T47D (cell line): ENCODE data around the gene GAK.

Experiments
- DNase-seq, 2 experiments: peaks; one replicate each; pipeline versions ENCODE4 v3.0.0 to v3.0.0-alpha.2; 2011 to 2012; ENCODE audit warnings: low read depth in 1 of 2, low spot score in 1 of 2
- JUND ChIP-seq: IDR thresholded peaks from 2 replicates; pipeline ENCODE4 v1.6.1; 2012; ENCODE audit warnings: low read depth
- in situ Hi-C: cut with HindIII; loops from 2 replicates; pipeline ENCODE4 v1.10.0; 2016; ENCODE audit warnings: low sequenced_read_pairs, low pct_unique_long_range_greater_than_20kb

Gene GAK

DNA sequence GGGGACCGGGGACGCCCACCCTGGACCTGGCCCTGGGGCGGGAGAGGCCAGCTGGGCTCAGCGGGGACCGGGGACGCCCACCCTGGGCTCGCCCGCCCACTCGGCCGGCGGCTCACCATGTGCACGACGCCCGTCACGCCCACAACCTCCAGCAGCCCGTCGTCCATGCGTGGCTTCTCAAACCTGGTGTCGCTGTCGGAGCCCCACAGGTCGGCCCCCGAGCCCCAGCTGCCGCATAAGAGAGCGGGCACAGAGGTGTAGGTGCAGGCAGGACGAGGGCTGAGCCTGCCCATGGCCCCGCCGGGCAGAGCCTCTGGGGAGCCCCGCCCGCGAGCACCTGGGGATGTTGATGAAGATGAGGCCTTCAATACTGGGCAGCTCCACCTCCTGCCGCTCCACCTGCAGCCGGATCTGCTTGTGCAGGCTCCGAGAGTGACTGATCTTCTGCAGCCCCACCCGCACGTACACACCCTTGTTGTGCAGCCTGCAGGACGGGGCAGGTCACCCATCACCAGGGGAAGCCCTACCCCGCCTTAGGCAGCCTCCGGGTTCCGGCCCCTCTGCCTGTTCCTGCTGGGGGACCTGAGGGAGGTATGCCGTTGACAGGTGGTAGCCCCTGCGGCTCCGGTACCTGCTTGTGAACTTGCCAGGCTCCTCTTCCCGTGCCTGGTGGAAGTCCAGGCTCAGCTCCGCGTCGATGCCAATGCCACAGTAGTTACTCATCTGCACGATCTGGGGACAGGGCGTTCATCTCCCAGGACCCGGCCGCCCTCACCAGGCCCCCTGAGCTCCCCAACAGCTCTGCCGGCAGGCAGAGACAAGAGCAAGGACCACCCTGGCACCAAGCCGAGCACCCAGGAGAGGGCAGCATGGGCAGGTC is 29.5 kb upstream of the GAK start:
- in situ Hi-C loops = no loop called here
- no peak for TF ChIP-seq JUND
- no peak for DNase-seq

DNA sequence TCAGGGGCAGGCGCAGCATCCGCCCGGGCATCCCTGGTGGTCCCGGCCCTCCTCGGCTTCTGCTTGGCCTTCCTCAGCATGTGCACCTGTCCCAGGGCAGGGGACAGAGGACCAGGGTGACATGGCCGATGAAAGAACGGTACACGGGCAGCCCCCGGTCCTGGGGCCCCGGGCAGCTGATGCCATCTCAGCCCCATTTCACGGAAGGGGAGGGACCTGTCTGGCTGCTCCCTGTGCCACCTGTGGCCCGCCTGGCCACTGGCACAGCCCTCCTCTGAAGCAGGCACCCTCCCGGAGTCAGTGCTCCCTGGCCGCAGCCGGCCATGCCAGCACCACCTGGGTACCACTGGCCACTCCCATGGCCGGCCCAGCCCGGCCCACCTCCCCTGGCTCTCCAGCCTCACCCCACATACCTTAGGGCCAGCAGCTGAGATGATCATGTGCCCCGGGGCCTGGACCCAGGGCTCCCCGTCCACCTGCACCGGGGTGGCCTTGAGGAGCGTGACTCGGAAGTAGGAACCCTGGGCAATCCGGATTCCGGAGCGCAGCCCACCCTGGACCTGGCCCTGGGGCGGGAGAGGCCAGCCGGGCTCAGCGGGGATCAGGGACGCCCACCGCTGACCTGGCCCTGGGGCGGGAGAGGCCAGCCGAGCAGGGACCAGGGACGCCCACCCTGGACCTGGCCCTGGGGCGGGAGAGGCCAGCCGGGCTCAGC is 28.7 kb upstream of the GAK start:
- TF ChIP-seq JUND = no peak
- in situ Hi-C loops = no loop called here
- no peak for DNase-seq

DNA sequence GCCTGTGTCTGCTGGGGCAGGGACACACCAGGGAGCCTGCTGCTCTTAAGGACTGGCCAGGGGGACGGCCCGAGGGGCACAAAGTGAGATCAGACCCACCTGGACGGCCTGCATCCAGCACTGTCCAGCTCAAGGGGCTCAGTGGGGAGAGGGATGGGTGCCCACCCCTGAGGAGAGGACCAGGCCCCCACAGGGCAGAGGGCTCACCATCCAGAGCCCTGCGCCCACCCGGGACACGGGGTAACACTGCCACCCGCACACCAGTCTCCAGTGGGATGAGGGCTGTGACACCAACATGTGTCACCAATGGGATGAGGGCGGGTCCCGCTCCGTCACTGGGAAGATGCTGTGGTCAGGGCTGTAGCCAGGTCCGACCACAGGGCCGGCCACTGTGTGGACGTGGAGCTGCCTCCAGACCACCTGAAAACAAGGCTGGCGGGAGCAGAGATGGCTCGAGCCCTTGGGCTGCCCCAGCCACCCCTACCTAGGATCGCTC is 28.1 kb upstream of the GAK start:
- no peak for DNase-seq
- in situ Hi-C loops = no loop called here

DNA sequence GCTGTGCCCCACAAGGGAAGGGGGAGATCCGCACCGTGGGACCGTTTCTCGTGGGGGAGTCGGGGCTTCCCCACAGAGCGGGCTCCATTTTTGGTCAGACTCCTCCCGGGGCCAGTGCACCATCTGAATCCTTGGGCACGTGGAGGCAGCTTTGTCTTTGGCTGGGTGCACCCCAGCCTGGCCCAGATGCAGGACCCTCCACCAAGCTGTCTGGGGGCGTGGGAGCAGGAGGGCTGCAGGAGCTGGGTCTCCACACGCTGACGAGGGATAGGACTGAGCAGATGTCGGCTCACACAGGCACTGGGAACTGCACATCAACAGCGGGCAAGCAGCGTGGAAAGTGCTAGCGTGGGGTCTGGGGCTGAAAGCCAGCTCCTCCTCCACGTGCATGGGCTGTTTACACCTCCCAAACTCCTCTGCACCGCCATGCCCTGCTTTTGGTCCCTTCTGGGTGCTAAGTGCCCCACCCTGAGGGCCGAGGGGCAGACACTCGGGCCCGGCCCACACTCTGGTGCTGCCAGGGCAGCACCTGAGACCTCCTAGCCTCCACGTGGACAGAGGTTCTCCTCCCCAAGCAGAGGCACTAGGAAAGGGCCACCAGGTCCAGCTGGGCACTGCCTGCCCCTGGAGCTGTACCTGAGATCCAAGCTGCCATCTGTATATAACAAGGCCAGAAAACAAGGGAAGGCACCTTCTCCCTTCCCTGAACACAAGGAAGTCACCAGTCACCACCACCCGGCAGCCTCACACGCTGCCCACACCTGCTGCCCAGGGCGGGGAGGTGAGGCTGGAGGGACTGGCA is 27.4 kb upstream of the GAK start:
- in situ Hi-C loops = no loop called here
- TF ChIP-seq JUND = no peak

More for the DNA sequence above, 28.1 kb upstream of the GAK start:
- TF ChIP-seq JUND = no peak

DNA sequence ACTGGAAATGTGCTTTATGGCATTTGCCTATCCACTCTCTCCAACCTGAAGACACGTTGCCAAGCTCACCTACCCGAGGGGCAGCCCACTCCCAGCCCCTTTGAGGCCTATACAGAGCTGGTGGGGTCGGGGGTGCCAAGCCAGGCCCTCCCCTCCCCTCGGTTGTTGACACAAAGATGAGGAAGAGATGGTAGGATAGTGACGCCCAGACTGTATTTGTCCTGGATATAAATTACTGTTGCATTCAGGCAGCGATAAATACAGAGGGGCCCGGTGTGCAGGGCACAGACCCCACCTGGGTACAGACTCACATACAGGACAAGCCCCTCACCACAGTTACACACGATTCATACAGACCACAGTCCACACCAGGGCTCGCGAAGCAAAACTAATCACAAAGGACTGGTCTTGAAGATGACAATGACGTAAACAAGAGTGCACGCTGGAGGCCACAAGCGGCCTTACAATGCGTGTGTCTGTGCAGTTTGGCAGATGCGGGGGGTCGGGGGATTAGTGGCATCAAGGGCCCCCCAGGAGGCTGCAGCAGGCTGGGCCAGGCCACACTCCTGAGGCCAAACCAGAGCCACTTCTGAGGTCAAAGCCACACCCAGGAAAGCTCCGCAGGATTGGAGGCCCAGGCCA is 26.7 kb upstream of the GAK start:
- in situ Hi-C loops = no loop called here
- DNase-seq = no peak
- no peak for TF ChIP-seq JUND

More for the DNA sequence above, 27.4 kb upstream of the GAK start:
- DNase-seq = no peak

DNA sequence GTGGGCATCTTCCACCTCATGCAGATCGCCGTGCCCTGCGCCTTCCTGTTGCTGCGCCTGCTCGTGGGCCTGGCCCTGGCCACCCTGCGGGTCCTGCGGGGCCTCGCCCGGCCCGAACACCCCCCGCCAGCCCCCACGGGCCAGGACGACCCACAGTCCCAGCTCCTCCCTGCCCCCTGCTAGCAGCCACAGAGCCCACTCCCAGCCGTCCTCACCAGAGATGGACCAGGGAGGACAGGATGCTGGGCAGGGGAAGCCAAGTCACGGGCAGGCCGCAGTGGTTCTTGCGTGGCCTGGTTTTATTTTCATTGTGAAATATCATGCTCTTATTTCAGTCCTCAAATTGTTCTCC is 26.2 kb upstream of the GAK start:
- in situ Hi-C loops = no loop called here
- DNase-seq = no peak
- no peak for TF ChIP-seq JUND

DNA sequence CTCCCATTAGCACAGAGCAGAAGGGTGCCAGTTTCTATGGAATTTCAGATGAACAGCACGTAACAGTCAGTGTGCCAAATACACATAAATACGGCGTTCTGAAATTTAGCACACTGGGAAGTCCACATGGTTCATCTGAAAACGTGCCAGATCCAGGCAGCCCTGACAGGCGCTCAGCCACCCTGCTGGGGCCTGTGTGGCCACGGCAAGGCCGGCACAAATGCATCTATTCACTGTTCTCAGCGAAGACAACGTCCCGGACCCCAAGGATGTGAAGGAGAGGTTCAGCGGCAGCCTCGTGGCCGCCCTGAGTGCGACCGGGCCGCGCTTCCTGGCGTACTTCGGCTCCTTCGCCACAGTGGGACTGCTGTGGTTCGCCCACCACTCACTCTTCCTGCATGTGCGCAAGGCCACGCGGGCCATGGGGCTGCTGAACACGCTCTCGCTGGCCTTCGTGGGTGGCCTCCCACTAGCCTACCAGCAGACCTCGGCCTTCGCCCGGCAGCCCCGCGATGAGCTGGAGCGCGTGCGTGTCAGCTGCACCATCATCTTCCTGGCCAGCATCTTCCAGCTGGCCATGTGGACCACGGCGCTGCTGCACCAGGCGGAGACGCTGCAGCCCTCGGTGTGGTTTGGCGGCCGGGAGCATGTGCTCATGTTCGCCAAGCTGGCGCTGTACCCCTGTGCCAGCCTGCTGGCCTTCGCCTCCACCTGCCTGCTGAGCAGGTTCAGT is 25.6 kb upstream of the GAK start:
- no peak for DNase-seq
- in situ Hi-C loops = no loop called here
- no peak for TF ChIP-seq JUND

DNA sequence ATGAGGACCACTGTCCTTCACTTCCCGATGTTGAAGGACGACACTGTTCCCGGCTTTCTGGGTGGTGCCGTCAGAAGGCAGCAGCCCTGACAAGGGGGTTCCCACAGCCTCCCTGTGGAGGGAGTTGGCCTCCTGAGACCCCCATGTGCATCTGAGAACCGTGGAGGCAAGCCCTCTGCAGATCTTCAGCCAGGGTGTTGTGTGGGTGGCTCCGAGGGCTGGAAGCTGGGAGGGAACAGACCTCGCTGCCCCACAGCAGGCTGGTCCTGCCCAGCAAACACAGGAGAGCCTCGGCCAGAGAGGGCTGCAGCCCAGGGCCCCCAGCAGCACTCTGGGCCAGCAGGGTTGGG is 25.1 kb upstream of the GAK start:
- in situ Hi-C loops = no loop called here
- DNase-seq = no peak
- no peak for TF ChIP-seq JUND

DNA sequence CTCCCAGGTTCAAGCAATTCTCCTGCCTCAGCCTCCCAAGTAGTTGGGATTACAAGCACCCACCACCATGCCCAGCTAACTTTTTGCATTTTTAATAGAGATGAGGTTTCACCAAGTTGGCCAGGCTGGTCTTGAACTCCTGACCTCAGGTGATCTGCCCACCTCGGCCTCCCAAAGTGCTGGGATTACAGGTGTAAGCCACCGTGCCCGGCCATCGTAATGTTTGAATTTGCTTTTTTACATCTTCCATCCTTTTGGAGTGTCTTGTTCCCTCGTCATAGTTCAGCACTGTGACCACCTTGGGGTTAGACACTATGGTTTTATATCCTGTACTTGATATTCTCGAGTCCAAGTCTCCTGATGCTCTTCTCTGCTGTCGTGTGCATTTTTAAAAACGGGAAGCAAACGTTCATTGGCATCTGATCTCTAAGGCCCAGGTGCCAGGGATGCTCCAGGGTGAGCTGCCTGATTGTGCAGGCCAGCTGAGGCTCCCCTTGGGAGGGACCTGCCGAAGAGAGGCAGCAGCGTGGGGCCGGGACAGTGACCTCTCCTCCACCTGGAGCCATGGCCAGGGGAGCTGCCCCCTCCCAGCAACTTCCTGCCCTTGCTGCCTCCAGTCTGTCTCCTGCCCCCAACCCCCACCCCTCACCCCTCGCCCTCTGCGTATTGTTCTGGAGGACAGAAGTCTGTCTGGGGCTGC is 24.6 kb upstream of the GAK start:
- in situ Hi-C loops = no loop called here
- TF ChIP-seq JUND = no peak
- no peak for DNase-seq

DNA sequence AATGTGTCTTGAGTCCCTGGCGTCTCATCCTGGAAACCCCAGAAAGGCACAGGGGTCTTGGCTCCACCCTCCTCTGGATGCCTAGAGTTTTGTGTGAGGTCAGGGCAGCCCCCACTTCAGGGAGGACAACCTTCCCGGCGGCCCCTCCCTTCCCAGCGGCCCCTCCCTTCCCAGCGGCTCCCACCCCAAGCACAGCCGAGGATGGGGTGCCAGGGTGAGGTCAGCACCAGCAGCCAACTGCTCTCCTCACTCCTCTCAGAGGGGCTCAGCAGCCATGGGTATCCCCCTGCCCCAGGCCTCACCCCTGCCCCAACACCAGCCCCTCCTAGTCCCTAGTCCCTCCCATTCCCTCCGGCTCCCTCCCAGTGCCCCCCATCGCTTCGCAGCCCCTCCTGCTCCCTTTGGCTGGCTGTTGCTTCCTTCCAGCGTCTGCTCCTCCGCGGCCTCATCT is 23.8 kb upstream of the GAK start:
- TF ChIP-seq JUND = no peak
- in situ Hi-C loops = no loop called here
- no peak for DNase-seq
